MV-4-11 (cell line): ENCODE data around the gene CA6.
A peak's percentile ranks its signal among the peaks of the same experiment; 100 is the strongest.
"Not testable (repeated sequence)": the region's sequence is repeated elsewhere in the genome, so short reads cannot be mapped to it uniquely, and the experiment has no call there.

ENCODE experiments used
- DNase-seq: peaks from one replicate; lab custom pipeline; 2025; lab: John Stamatoyannopoulos, UW

The CA6 gene

GRCh38 chr1:8945568-8945967 lies at the start of gene CA6:
CA6 (plus strand) TSS chr1:8945868; CDS start chr1:8945887, 19 bp downstream.
- DNase-seq, result no peak

GRCh38 chr1:8896775-8897174 lies 48.9 kb upstream of the CA6 start:
- DNase-seq, result peak; percentile 22

GRCh38 chr1:8897505-8897904 lies 48.2 kb upstream of the CA6 start:
- DNase-seq, result not testable (repeated sequence)

GRCh38 chr1:8898418-8898817 lies 47.2 kb upstream of the CA6 start:
- not testable (repeated sequence) for DNase-seq

- no peak for DNase-seq
These were observed 46.6 kb upstream of the CA6 start for GRCh38 chr1:8899046-8899445.

GRCh38 chr1:8900684-8901083 lies 45.0 kb upstream of the CA6 start:
- peak; percentile 14 for DNase-seq

- no peak for DNase-seq
These were observed 42.9 kb upstream of the CA6 start for GRCh38 chr1:8902765-8903164.

- no peak for DNase-seq
These were observed 42.3 kb upstream of the CA6 start for GRCh38 chr1:8903410-8903809.

GRCh38 chr1:8903908-8904650 lies 41.6 kb upstream of the CA6 start:
- peak; percentile 55 for DNase-seq

- DNase-seq, result no peak
These were observed 40.0 kb upstream of the CA6 start for GRCh38 chr1:8905582-8906191.

GRCh38 chr1:8908388-8909151 lies 37.1 kb upstream of the CA6 start:
- DNase-seq, result peak; percentile 92

- DNase-seq, result peak; percentile 34
These were observed 35.3 kb upstream of the CA6 start for GRCh38 chr1:8910331-8910730.

GRCh38 chr1:8910914-8911313 lies 34.8 kb upstream of the CA6 start:
- DNase-seq, result no peak

GRCh38 chr1:8911416-8912309 lies 34.0 kb upstream of the CA6 start:
- no peak for DNase-seq

GRCh38 chr1:8913457-8913856 lies 32.2 kb upstream of the CA6 start:
- DNase-seq, result no peak

GRCh38 chr1:8914466-8914865 lies 31.2 kb upstream of the CA6 start:
- DNase-seq, result no peak

GRCh38 chr1:8915446-8915845 lies 30.2 kb upstream of the CA6 start:
- no peak for DNase-seq

- not testable (repeated sequence) for DNase-seq
These were observed 28.1 kb upstream of the CA6 start for GRCh38 chr1:8917536-8917935.

- DNase-seq, result no peak
These were observed 22.7 kb upstream of the CA6 start for GRCh38 chr1:8922962-8923361.

- DNase-seq, result peak; percentile 74
These were observed 20.3 kb upstream of the CA6 start for GRCh38 chr1:8925406-8925805.

GRCh38 chr1:8925960-8926359 lies 19.7 kb upstream of the CA6 start:
- no peak for DNase-seq
